Measurements from ENCODE around the gene TMCC2. TPM values are rescaled to one million over a fixed set of nuclear protein-coding genes. Genes with fewer than 3 reads are reported as not detected.

The TMCC2 gene
- total RNA-seq, 4 donors from 2014 or later: 3.1 to 8.9 (median 5.5) TPM

DNA sequence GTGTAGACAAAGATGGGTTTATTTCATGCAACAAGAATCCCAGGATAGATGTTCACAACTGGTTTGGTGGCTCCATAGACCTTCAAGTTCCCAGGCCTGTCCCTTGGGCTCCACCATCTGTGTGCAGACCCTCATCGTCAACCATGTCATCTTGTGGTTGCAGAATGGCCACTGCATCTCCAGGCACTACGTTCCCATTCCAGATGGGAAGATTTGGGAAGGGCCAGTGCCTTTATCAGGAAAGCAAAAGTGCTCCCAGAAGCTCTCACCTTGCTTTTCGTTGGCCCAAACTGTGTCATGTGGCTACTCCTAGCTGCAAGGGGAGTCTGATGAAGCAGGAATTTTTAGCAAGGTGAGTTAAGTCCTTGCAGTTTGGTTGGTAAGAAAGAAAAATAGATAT is 12.8 kb downstream of the TMCC2 start:
- 93 to 100% methylated on average over 2 of the region's 3 CpGs for WGBS, 2 donors (ENCODE audit: low coverage in 1 of 2)
- Histone ChIP-seq H3K4me1 (peaks cover 0 to 12% (median 5%) of the 10 kb centered on the region in 3 donors), H3K36me3 (peaks cover 0 to 19% of the 10 kb centered on the region in 2 donors), H3K4me3 (no peak overlapping the region), H3K27me3 (no peaks in the 10 kb centered on the region), H3K27ac (no peak overlapping the region), H3K9me3 (no peaks in the 10 kb centered on the region)
- no peak for TF ChIP-seq POLR2A (IDR thresholded peaks at IDR 0.05)
- TF ChIP-seq EP300 (IDR thresholded peaks at IDR 0.05): no peak
- no peak for TF ChIP-seq POLR2AphosphoS5 (IDR thresholded peaks at IDR 0.05)
- TF ChIP-seq CTCF (IDR thresholded peaks at IDR 0.05): no peak
- no peak for ATAC-seq

- WGBS, 2 donors (ENCODE audit: low coverage in 1 of 2): no CpG with 5 or more reads among the region's 36 CpGs
- no peak overlapping the region for H3K4me3 ChIP-seq
- H3K4me1 ChIP-seq: peaks cover 0 to 6% (median 3%) of the 10 kb centered on the region in 3 donors
- no peaks in the 10 kb centered on the region for H3K9me3 ChIP-seq
- TF ChIP-seq CTCF (IDR thresholded peaks at IDR 0.05) (no peak), POLR2A (IDR thresholded peaks at IDR 0.05) (no peak), EP300 (IDR thresholded peaks at IDR 0.05) (no peak), POLR2AphosphoS5 (IDR thresholded peaks at IDR 0.05) (no peak)
- no peaks in the 10 kb centered on the region for H3K27me3 ChIP-seq
- H3K27ac ChIP-seq: no peak overlapping the region
- peaks cover 0 to 19% of the 10 kb centered on the region in 2 donors for H3K36me3 ChIP-seq
- no peak for ATAC-seq
These were observed 13.8 kb downstream of the TMCC2 start for GRCh38 chr1:205241366-205242030.

DNA sequence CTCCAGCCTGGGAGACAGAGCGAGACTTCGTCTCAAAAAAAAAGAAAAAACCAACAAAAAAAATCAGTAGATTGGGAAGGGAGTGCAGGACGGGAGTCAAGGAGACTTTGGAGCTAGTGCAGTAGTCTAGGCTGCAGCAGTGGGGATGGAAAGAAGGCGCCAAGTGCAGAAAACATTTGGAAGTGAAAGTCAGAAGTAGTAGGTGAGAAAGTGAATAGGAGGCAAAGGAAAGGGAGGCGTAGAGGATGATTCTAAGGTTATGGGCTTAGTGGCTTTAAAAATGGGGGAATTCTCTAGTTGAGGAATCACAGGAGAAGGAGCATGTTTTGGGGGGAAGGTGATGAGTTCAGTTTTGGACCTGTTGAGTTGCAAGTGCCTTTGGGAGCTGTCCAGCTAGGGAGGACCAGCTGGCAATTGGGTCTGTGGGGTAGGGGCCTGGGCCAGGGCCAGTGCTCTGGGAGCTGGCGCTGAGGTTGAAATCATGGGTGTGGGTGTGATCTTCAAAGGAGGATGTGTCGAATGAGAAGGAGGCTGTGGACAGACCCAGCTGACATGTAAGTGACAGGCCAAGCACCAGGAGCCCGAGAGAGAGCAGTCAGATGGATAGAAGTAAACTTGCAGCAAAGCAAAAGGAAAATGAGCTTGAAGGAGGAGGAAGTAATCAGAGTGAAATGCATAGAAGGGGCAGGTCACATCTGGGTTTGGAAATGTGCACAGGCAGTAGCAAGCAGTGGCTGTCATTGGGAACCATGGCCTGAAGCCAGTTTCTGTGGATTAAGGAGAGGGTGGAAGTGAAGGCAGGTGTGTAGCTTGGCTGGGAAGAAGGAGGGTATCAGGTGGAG is 15.8 kb downstream of the TMCC2 start:
- no peak for TF ChIP-seq CTCF (IDR thresholded peaks at IDR 0.05)
- no peak for TF ChIP-seq POLR2AphosphoS5 (IDR thresholded peaks at IDR 0.05)
- no peak for TF ChIP-seq POLR2A (IDR thresholded peaks at IDR 0.05)
- H3K27ac ChIP-seq: no peak overlapping the region
- no peaks in the 10 kb centered on the region for H3K9me3 ChIP-seq
- H3K27me3 ChIP-seq: no peaks in the 10 kb centered on the region
- peaks cover 0 to 19% of the 10 kb centered on the region in 2 donors for H3K36me3 ChIP-seq
- H3K4me1 ChIP-seq: peaks cover under 1 to 25% (median 19%) of the 10 kb centered on the region in 3 donors
- ATAC-seq: no peak
- H3K4me3 ChIP-seq: no peak overlapping the region
- 90 to 91% methylated on average over 2 to 8 of the region's 8 CpGs for WGBS, 2 donors (ENCODE audit: low coverage in 1 of 2)

- Histone ChIP-seq H3K27ac (no peak overlapping the region), H3K4me3 (no peak overlapping the region), H3K4me1 (peaks cover 3 to 33% (median 27%) of the 10 kb centered on the region in 3 donors), H3K36me3 (peaks cover 0 to 19% of the 10 kb centered on the region in 2 donors), H3K27me3 (no peaks in the 10 kb centered on the region), H3K9me3 (no peaks in the 10 kb centered on the region)
- TF ChIP-seq CTCF (IDR thresholded peaks at IDR 0.05) (no peak), POLR2A (IDR thresholded peaks at IDR 0.05) (no peak), POLR2AphosphoS5 (IDR thresholded peaks at IDR 0.05) (no peak), EP300 (IDR thresholded peaks at IDR 0.05) (no peak)
- WGBS, 2 donors (ENCODE audit: low coverage in 1 of 2): 80 to 90% methylated on average over 2 to 4 of the region's 4 CpGs
- no peak for ATAC-seq
These were observed 16.6 kb downstream of the TMCC2 start for GRCh38 chr1:205244384-205244783.
